Kidney tubule cell (primary cell): ENCODE measurements around the gene MAPK6.
A peak's percentile ranks its signal among the peaks of the same experiment; 100 is the strongest.
"Not testable (repeated sequence)": the region's sequence is repeated elsewhere in the genome, so short reads cannot be mapped to it uniquely, and the experiment has no call there.

ENCODE experiments used
- DNase-seq: peaks from one replicate; pipeline ENCODE4 v3.0.0-alpha.2; 2018; ENCODE audit warnings: low spot score

Gene MAPK6

DNA sequence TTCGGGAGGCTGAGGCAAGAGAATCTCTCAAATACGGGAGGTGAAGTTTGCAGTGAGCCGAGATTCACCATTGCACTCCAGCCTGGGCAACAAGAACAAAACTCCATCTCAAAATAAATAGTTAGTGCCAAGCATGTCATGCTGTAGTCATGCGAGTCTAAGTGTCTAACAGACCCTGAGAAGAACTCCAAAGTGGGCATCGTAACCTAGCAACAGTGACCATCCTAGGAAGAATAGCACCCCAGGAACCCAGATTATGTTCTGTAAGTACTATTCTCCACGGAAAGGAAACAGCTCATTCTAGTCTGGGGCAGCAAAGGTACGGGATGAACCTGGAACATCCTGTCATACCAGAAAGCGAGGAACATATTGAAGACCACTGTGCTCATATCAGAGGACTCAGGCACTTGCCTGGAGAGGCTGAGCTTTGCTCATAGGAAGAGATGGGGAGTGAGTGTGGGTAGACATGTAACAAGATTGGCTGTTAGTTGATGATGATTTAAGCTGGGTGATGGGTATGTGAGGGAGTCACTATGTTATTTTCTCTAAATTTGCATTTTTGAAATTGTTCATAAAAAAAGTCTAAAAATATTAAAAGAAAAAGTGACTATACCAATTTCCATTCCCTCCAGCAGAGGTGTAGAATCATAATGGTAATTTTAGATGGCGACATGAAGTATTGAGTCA is 61.8 kb downstream of the MAPK6 start:
- DNase-seq: no peak

- DNase-seq: no peak
These were observed 63.4 kb downstream of the MAPK6 start for GRCh38 chr15:52082197-52083036.

- not testable (repeated sequence) for DNase-seq
These were observed 64.0 kb downstream of the MAPK6 start for GRCh38 chr15:52083037-52083359.

GRCh38 chr15:52083603-52084002 is 64.6 kb downstream of the MAPK6 start:
- no peak for DNase-seq

DNA sequence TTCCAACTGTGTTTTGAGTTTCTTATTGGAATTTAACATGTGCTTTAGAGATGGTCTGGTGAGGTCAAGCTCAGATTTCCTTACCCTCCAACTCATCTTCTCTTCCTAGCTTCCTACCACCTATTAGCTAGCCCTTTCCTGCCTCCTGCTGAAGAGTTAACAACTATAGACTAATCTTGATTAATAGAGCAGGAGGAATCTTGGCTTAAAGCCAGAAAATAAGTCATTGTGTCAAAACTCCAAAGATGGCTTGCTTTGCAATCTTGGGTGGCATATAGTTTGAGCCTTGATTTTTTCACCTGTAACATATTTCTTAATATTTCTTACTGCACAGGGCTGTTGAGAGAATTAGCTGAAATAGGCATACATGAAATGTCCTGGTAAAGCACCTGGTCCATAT is 66.3 kb downstream of the MAPK6 start:
- peak; percentile 55 for DNase-seq

GRCh38 chr15:52086011-52086786 is 67.2 kb downstream of the MAPK6 start:
- no peak for DNase-seq

- DNase-seq: no peak
These were observed 71.2 kb downstream of the MAPK6 start for GRCh38 chr15:52090193-52090592.

- no peak for DNase-seq
These were observed 74.1 kb downstream of the MAPK6 start for GRCh38 chr15:52093167-52093538.

DNA sequence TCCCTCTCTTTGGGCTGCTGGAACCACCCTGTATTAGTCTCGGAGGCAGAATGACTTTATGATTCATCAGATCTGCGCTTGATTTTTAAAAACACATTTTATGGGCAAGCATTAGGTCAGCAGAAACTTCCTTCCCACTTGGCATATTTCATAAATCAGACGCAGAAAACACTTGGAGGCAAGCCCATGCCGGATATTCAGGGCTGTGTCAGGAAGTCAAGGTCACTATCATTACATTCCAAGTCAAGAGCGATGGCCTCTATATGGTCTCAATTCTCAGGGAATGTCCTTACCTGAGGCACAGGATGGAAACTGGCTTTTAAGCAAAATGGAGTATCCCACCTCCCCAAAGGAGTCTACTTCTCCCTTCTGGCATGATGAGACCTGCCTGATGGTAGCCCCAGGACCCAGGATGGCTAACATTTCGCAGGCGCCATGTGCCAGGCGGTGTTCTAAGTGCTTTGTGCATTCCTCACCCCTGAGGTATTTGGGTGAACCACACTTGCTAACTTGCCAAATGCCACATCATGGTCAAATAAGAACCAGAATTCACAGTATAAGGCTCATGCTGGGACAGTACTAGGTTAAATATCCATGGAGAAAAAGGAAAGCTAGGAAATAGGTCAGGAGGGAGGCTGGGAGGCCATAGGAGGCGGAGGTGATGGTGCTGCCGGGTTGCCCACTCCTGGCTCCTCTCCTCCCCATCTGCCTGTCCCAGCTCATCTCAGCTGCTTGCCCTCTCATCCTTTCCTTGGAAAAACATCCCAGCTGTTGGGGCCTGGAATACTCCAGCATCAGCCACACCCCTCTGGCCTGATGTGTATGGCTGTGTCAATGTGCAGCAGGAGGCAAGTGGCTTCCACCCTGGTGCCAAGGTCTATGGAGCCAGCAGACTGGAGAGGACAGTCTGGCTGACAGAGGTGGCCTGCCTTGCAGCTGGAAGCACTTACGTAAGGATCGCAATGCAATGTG is 74.8 kb downstream of the MAPK6 start:
- DNase-seq: peak; percentile 77

DNA sequence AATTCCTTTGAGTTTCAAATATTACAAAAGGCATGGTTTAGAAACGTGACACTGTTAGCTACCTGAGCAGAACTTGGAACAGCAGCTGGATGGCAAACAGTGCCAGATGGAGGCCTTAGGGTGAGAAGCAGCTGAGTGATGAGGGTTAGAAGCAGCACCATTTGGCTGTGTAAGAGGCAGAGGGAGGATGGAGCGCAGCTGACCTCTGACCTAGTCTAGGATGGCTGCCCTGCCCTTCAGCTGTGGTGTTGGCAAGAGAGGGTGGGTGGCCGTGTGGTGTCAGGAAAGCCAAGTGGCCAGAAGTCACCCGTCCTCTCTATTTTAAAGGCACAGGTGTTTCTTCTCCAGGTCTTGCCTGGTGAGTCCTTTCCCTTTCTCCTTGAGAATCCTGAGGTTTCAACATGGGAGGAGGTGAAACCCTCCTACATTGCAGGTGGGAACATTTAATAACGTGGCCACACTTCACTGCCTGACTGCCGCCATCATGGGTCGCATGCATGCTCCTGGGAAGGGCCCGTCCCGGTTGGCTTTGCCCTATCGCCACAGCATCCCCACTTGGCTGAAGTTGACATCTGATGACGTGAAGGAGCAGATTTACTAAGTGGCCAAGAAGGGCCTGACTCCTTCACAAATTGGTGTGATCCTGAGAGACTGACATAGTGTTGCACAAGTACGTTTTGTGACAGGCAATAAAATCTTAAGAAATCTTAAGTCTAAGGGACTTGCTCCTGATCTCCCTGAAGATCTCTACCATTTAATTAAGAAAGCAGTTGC is 76.0 kb downstream of the MAPK6 start:
- DNase-seq: no peak

DNA sequence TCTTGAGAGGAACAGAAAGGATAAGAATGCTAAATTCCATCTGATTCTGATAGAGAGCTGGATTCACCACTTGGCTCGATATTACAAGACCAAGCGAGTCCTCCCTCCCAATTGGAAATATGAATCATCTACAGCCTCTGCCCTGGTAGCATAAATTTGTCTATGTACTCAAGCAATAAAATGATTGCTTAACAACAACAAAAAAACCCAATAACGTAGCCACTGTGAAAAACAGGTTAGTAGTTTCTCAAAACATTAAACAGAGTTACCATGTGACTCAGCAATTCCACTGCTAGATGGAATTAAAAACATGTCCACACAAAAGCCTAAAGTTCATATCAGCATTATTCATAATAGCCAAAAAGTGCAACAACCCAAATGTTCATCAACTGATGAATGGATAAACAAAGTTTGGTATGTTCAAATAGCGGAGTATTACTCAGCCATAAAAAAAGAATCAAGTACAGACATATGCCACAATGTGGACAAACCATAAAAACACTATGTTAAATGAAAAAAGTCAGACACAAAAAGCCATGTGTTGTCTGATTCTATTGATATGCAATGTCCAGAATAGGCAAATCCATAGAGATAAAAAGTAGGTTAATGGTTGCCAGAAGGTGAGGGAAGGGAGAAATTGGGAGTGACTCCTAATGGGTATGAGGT is 76.7 kb downstream of the MAPK6 start:
- peak; percentile 52 for DNase-seq

- not testable (repeated sequence) for DNase-seq
These were observed 77.5 kb downstream of the MAPK6 start for GRCh38 chr15:52096536-52096935.

DNA sequence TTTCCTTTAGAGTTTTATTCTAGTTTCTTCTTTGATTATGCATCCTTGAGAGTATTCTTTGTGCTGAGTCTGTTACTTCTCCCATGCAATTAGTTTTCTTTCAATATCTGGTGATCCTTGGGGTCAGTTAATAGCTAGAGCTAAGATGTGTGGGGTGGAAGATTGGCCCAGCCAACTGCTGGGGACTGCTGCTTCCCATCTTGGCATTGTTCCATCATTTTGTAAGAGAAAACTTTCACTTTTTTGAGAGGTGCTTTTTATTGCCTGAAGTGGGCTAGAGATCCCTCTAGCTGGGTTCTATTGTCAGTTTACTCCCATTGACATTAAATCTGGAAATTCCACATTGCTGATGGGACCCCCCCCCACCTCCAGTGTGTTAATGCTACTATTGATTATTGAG is 78.2 kb downstream of the MAPK6 start:
- DNase-seq: no peak

DNA sequence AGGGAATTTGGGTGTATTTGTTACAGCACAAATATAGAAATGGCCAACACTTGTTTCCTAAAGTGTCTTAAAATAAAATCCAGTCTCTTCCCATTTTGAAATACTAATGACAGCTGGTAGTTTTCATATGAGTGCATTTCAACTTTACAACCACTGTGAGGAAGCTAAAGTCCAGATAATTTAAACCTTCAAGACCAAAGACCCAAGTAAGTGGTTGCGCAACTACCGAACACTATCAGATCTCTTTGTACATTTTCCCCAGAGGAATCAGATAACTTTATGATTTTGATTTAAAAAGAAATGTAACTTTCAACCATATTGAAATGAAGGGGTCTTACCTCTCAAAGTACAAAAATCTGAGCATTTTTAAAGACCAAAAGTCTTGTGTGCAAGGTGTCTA is 79.3 kb downstream of the MAPK6 start:
- no peak for DNase-seq

- no peak for DNase-seq
These were observed 80.7 kb downstream of the MAPK6 start for GRCh38 chr15:52099651-52100272.

DNA sequence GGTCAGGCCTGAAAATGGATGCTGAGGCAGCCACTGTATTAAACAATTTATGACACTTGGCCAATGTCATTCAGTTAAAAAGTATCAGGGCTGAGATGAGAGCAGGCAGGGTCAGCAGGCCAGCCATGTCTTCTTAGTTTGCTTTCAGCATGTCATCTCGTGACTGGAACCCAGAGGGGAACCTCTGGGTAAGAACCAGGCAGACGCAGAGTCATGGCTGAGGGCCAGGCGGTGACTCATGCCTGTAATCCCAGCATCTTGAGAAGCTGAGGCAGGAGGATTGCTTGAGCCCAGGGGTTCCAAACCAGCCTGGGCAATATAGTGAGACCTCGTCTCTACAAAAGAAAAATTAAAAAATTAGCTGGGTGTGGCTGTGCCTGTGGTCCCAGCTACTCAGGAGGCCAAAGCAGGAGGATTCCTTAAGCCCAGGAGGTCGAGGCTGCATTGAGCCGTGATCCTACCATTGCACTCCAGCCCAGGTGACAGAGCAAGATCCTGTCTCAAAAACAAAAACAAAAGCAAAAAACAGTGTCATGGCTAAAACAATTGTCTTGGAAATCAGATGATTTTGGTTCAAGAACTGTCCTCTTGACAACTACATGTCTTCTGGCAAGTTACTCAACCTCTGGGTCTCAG is 81.9 kb downstream of the MAPK6 start:
- peak; percentile 89 for DNase-seq

DNA sequence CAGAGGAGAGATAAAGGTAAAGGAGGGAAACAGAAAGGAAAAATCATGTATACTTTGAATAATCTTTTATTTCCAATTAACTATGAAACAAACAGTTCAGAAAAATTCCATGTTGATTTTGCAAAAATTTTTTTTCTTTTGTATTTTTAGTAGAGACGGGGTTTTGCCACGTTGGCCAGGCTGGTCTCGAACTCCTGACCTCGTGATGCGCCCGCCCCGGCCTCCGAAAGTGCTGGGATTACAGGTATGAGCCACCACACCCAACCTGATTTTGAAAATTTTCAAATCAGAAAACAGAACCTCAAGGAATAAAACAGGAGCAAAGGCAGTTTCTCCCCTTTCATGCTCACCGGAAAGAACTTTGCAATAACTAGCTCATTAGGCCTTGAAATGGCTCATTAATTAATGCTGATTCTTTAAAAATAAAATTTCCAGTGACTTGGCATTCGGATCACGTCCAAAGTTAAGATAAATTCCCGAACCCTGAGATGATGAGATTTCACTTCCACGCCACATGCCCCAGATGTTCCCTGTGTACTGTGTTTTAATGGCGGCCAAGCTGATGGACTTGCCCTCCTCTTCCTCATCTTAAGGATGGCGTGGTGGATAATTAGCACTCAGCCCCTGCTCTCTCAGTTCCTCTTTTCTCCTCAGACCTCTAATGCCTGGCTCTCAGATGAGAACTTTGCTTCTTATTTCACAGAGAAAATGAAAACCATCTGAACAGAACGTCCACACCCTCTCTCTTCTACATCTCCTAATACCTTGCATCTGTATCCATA is 82.7 kb downstream of the MAPK6 start:
- no peak for DNase-seq

- DNase-seq: peak; percentile 89
These were observed 83.4 kb downstream of the MAPK6 start for GRCh38 chr15:52102463-52102862.
